Endodermal cell (in vitro differentiated cells): ENCODE data around the gene UTS2. TPM values are rescaled to one million over a fixed set of nuclear protein-coding genes. Genes with fewer than 3 reads are reported as not detected.

Experiments used
- DNase-seq: peaks from one replicate; pipeline ENCODE4 v3.0.0-alpha.2; 2017
- H3K27ac ChIP-seq: 2 replicates; pipeline ENCODE4 v1.5.1; 2013; ENCODE audit warnings: mild to moderate bottlenecking, low read depth, low read length, moderate library complexity
- H3K27me3 ChIP-seq: 2 replicates; pipeline ENCODE4 v1.6.1; 2013; ENCODE audit warnings: mild to moderate bottlenecking, low read length, moderate library complexity; ENCODE audit not compliant: insufficient read depth, control insufficient read depth, poor library complexity, severe bottlenecking
- H3K36me3 ChIP-seq: 2 replicates; pipeline ENCODE4 v1.7.0; 2013; ENCODE audit warnings: mild to moderate bottlenecking, low read length, moderate library complexity; ENCODE audit not compliant: control insufficient read depth, insufficient read depth
- H3K4me1 ChIP-seq: one replicate; pipeline ENCODE4 v1.7.0; 2013; ENCODE audit warnings: low read length; ENCODE audit not compliant: control insufficient read depth, insufficient read depth
- H3K4me3 ChIP-seq: 2 replicates; pipeline ENCODE4 v1.5.1; 2013; ENCODE audit warnings: mild to moderate bottlenecking, low read length, moderate library complexity
- H3K9ac ChIP-seq: 2 replicates; pipeline ENCODE4 v1.6.1; 2013; ENCODE audit warnings: mild to moderate bottlenecking, low read length, moderate library complexity; ENCODE audit not compliant: poor library complexity, severe bottlenecking; ENCODE audit errors: extremely low read depth
- H3K9me3 ChIP-seq: 2 replicates; pipeline ENCODE4 v1.6.1; 2013; ENCODE audit warnings: mild to moderate bottlenecking, low read length, moderate library complexity; ENCODE audit not compliant: control insufficient read depth
- H3K27ac Mint-ChIP-seq: 2 replicates; pipeline ENCODE4 v1.8.0; 2020; ENCODE audit warnings: mixed read lengths
- H3K27me3 Mint-ChIP-seq: 2 replicates; pipeline ENCODE4 v1.8.0; 2021; ENCODE audit warnings: mild to moderate bottlenecking, mixed read lengths; ENCODE audit not compliant: insufficient read depth
- H3K36me3 Mint-ChIP-seq: 2 replicates; pipeline ENCODE4 v1.8.0; 2020; ENCODE audit warnings: low read depth, mixed read lengths
- H3K4me1 Mint-ChIP-seq: 2 replicates; pipeline ENCODE4 v1.8.0; 2020; ENCODE audit warnings: mixed read lengths
- H3K4me3 Mint-ChIP-seq: 2 replicates; pipeline ENCODE4 v1.8.0; 2020; ENCODE audit warnings: mild to moderate bottlenecking, moderate library complexity, mixed read lengths
- H3K9me3 Mint-ChIP-seq: 2 replicates; pipeline ENCODE4 v1.8.0; 2020; ENCODE audit warnings: mild to moderate bottlenecking, mixed read lengths
- CTCF ChIP-seq: fragments of 200-600 bp; sonication (generic); conservative IDR thresholded peaks from 2 replicates; pipeline ENCODE4 v1.5.0; 2021; ENCODE audit warnings: antibody characterized with exemption, mild to moderate bottlenecking
- WGBS, 2 experiments: methylation state at CpG; one replicate each; pipeline versions ENCODE4 v1.1.5 to v1.1.7; 2013; ENCODE audit warnings: missing lambda C conversion rate in 2 of 2, mixed read lengths in 1 of 2; ENCODE audit not compliant: insufficient coverage in 1 of 2, insufficient read length in 1 of 2; 5-methylcytosine and 5-hydroxymethylcytosine counted together
- total RNA-seq, 2 donors: library from RNA; stranded (reverse); fragmentation: NEBNext Ultra II Directional in 1 of 2; extraction: Animal tissue kit (Norgen Biotek cat#: 25700) in 1 of 2; gene quantifications; 2 replicates in 1 of 2; 3 replicates in 1 of 2; pipeline ENCODE4 v1.2.1, GENCODE V29; 2021

UTS2 gene
- total RNA-seq, 2 donors from 2014 or later, result not detected

DNA sequence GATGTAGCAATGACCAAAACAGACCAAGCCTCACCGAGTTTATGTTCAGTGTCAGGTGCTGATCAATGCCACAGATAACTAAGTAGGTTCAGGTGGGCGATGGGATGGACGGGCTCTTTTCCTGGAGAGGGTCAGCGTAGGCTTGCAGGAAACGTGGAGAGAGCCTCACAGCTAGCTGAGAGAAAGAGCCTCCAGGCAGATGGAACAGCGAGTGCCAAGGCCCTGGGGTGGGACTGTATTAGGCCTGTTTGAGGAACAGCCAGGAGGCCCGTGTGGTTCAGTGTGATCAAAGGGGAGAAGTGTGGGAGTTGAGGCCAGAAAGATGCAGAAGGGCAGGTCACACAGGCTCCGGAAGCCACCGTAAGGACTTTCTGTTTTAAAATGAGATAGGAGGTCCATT is 7.3 kb upstream of the UTS2 start:
- no peak for TF ChIP-seq CTCF
- 93 to 98% methylated on average over 4 to 9 of the region's 9 CpGs for WGBS, 2 experiments
- H3K36me3 ChIP-seq, result no peaks in the 10 kb centered on the region
- Mint-ChIP-seq H3K36me3 (no peaks in the 10 kb centered on the region), H3K27me3 (peaks cover 23% of the 10 kb centered on the region), H3K9me3 (no peaks in the 10 kb centered on the region), H3K27ac (no peak overlapping the region), H3K4me3 (no peak overlapping the region), H3K4me1 (peaks cover 6% of the 10 kb centered on the region)
- no peak overlapping the region for H3K9ac ChIP-seq
- no peaks in the 10 kb centered on the region for H3K4me1 ChIP-seq
- H3K27me3 ChIP-seq, result peaks cover 20% of the 10 kb centered on the region
- H3K27ac ChIP-seq, result no peak overlapping the region
- no peak overlapping the region for H3K4me3 ChIP-seq
- H3K9me3 ChIP-seq, result no peaks in the 10 kb centered on the region
- no peak for DNase-seq

GRCh38 chr1:7859406-7859805 is 6.5 kb upstream of the UTS2 start:
- 92 to 95% methylated on average over 5 to 7 of the region's 7 CpGs for WGBS, 2 experiments
- Histone ChIP-seq H3K27me3 (peaks cover 27% of the 10 kb centered on the region), H3K4me3 (no peak overlapping the region), H3K9ac (no peak overlapping the region), H3K36me3 (no peaks in the 10 kb centered on the region), H3K27ac (no peak overlapping the region), H3K4me1 (no peaks in the 10 kb centered on the region), H3K9me3 (no peaks in the 10 kb centered on the region)
- H3K4me3 Mint-ChIP-seq, result no peak overlapping the region
- no peaks in the 10 kb centered on the region for H3K36me3 Mint-ChIP-seq
- no peak overlapping the region for H3K27ac Mint-ChIP-seq
- H3K9me3 Mint-ChIP-seq, result no peaks in the 10 kb centered on the region
- peaks cover 6% of the 10 kb centered on the region for H3K4me1 Mint-ChIP-seq
- peaks cover 29% of the 10 kb centered on the region for H3K27me3 Mint-ChIP-seq
- TF ChIP-seq CTCF, result no peak
- no peak for DNase-seq

DNA sequence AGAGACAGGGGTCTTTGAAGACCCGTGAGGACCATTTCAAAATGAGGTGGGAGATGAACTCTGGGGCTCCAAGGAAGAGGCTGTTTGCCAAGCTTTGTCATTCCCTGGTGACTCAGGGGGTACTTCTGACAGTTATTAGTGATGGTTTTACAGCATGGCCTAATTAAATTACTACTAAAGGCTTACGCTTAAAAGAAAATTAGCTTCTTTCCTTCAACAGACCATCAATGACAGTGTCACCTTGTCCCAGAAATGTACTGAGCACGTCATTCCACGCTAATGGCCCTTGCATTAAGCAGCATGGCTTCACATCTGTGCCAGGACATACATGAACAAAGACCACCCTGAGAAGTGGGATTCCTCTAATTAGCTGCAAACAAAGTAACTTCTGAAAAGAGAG is 5.1 kb upstream of the UTS2 start:
- H3K27me3 Mint-ChIP-seq, result peaks cover 38% of the 10 kb centered on the region
- DNase-seq, result no peak

More for the DNA sequence above, 5.1 kb upstream of the UTS2 start:
- Histone ChIP-seq H3K9ac (no peak overlapping the region), H3K4me3 (no peak overlapping the region), H3K9me3 (no peaks in the 10 kb centered on the region), H3K36me3 (no peaks in the 10 kb centered on the region), H3K4me1 (no peaks in the 10 kb centered on the region), H3K27ac (no peak overlapping the region), H3K27me3 (peaks cover 41% of the 10 kb centered on the region)
- H3K4me3 Mint-ChIP-seq, result no peak overlapping the region
- no peak for TF ChIP-seq CTCF
- H3K4me1 Mint-ChIP-seq, result peaks cover 13% of the 10 kb centered on the region
- no peaks in the 10 kb centered on the region for H3K9me3 Mint-ChIP-seq
- no peaks in the 10 kb centered on the region for H3K36me3 Mint-ChIP-seq
- WGBS, 2 experiments, result 94 to 96% methylated on average over 4 of the region's 4 CpGs
- H3K27ac Mint-ChIP-seq, result no peak overlapping the region
